RWPE2 (cell line): Measurements from ENCODE around the gene PPFIA4.

Source experiments
- ATAC-seq: fragments of 200-7000 bp; cut with Tn5 transposase; 3 replicates; pipeline ENCODE4 v1.9.1; 2021; ENCODE audit warnings: low read depth
- DNase-seq: peaks from one replicate; pipeline ENCODE4 v3.0.0-alpha.2; 2020; ENCODE audit warnings: low spot score
- H3K27ac ChIP-seq: fragments of 450-650 bp; 2 replicates; pipeline ENCODE4 v1.5.1; 2017; ENCODE audit warnings: mild to moderate bottlenecking; ENCODE audit not compliant: poor library complexity, severe bottlenecking
- H3K27me3 ChIP-seq: fragments of 250-450 bp; sonication (Bioruptor Pico); 2 replicates; pipeline ENCODE4 v1.5.1; 2021; ENCODE audit warnings: mild to moderate bottlenecking, moderate library complexity; ENCODE audit not compliant: insufficient read depth, poor library complexity, severe bottlenecking
- H3K36me3 ChIP-seq: fragments of 250-450 bp; sonication (Bioruptor Pico); 2 replicates; pipeline ENCODE4 v1.5.1; 2020; ENCODE audit warnings: low read depth, mild to moderate bottlenecking, moderate library complexity
- H3K4me1 ChIP-seq: fragments of 250-450 bp; sonication (Bioruptor Pico); 2 replicates; pipeline ENCODE4 v1.5.1; 2021; ENCODE audit warnings: mild to moderate bottlenecking, moderate library complexity; ENCODE audit not compliant: insufficient read depth, poor library complexity, severe bottlenecking
- H3K4me3 ChIP-seq: fragments of 250-450 bp; sonication (Bioruptor Pico); 2 replicates; pipeline ENCODE4 v1.5.1; 2021; ENCODE audit warnings: mild to moderate bottlenecking, moderate library complexity; ENCODE audit not compliant: severe bottlenecking
- H3K9me3 ChIP-seq: fragments of 250-450 bp; sonication (Bioruptor Pico); 2 replicates; pipeline ENCODE4 v1.5.1; 2021; ENCODE audit warnings: mild to moderate bottlenecking, moderate library complexity; ENCODE audit not compliant: severe bottlenecking
- TF ChIP-seq, protein P1 (sequence below): fragments of 450-650 bp; IDR thresholded peaks from one replicate; pipeline ENCODE4 v1.5.1; 2017; ENCODE audit warnings: mild to moderate bottlenecking, moderate library complexity; ENCODE audit not compliant: poor library complexity, severe bottlenecking

PPFIA4 gene

DNA sequence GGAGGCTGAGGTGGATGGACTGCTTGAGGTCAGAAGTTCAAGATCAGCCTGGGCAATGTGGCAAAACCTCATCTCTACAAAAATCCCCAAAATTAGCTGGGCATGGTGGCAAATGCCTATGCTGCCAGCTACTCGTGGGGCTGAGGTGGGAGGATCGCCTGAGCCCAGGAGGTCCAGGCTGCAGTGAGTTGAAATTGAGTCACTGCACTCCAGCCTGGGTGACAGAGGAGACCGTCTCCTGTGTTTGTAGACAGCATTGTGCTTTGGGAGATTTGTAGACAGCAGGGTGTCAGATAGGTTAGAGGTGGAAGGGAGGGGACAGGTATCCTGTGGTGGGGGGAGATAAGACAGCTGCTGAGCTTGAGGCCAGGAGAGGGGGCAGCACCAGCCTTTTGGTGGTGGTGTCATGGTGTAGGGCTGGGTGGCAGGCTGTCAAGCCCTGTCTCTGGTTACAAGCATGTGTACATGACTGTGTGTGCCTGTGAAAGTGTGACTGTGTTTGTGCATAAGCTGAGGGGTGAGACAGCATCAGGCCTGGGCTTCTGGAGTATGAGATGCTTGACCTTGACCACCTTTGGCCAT is 15.2 kb downstream of the PPFIA4 start:
- no peak for DNase-seq
- no peak for ATAC-seq
- H3K4me3 ChIP-seq, result no peak overlapping the region
- H3K9me3 ChIP-seq, result no peaks in the 10 kb centered on the region
- peaks cover 8% of the 10 kb centered on the region for H3K4me1 ChIP-seq
- no peak overlapping the region for H3K27ac ChIP-seq
- H3K36me3 ChIP-seq, result no peaks in the 10 kb centered on the region
- H3K27me3 ChIP-seq, result no peaks in the 10 kb centered on the region
- TF ChIP-seq, protein P1, sequence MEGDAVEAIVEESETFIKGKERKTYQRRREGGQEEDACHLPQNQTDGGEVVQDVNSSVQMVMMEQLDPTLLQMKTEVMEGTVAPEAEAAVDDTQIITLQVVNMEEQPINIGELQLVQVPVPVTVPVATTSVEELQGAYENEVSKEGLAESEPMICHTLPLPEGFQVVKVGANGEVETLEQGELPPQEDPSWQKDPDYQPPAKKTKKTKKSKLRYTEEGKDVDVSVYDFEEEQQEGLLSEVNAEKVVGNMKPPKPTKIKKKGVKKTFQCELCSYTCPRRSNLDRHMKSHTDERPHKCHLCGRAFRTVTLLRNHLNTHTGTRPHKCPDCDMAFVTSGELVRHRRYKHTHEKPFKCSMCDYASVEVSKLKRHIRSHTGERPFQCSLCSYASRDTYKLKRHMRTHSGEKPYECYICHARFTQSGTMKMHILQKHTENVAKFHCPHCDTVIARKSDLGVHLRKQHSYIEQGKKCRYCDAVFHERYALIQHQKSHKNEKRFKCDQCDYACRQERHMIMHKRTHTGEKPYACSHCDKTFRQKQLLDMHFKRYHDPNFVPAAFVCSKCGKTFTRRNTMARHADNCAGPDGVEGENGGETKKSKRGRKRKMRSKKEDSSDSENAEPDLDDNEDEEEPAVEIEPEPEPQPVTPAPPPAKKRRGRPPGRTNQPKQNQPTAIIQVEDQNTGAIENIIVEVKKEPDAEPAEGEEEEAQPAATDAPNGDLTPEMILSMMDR, result no peak

DNA sequence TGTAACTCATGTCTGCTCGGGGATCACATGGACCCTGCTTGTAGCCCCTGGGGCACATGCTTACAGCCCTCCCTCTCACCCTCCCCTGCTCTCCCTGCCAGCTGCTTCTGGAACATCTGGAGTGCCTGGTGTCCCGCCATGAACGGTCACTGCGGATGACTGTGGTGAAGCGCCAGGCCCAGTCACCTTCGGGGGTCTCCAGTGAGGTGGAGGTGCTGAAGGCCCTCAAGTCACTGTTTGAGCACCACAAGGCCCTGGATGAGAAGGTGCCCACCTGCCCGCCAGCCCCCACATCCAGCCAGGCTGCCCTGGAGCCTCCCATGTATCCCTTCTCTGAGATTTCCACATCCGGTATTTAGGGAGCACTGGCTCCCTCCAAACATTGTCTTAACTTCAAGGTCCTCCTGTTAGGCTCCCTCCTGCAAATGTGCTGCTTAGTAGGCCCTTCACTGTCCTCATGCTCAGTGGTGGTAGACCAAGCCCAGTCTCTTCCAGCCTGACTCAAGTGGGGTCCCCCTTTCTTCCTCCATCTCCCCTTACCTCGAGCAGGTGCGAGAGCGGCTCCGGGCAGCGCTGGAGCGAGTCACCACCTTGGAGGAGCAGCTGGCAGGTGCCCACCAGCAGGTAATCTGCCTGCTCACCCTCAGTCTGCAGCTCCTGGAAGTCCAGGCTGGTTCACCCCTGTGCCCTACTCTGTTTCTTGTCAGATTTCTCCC is 17.7 kb downstream of the PPFIA4 start:
- H3K4me1 ChIP-seq, result peaks cover 6% of the 10 kb centered on the region
- H3K4me3 ChIP-seq, result no peak overlapping the region
- ATAC-seq (no peak), DNase-seq (no peak)
- 0 out of 2 replicates have a peak, but pooled peaks cover 7% of the 10 kb centered on the region for H3K36me3 ChIP-seq
- no peaks in the 10 kb centered on the region for H3K9me3 ChIP-seq
- no peaks in the 10 kb centered on the region for H3K27me3 ChIP-seq
- TF ChIP-seq, protein P1, result no peak
- H3K27ac ChIP-seq, result no peak overlapping the region

DNA sequence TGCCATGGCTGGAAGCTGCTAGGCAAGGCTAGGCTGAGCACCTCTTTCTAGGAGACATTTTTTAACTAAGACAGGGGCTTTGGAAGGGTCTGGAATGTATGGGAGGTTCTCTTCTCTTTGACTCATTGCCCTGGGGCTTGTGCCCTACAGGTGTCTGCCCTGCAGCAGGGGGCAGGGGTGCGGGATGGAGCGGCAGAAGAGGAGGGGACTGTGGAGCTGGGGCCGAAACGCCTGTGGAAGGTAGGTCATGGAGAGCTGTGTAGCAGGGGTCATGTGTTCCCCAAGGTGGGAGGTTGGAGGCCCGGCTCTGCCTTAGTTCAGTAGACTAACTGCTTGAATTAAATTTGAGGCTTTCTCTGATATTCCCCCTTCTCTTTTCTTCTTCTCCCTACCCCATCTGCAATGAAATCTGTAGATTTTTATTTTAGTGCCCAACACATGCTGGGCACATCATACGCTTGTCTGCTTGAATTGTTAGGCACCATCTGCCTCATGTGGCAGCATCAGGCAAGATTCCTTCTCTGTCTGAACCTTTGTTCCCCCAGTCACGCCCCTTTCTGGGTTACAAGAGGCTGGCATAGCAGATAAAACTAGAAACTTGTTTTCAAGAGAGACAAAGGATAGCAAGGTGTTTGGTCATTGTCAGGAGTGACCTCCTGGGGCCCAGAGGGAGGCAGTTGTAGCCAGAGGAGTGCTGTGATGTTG is 18.4 kb downstream of the PPFIA4 start:
- TF ChIP-seq, protein P1, result no peak
- no peak for DNase-seq
- H3K9me3 ChIP-seq, result no peaks in the 10 kb centered on the region
- no peak for ATAC-seq
- no peak overlapping the region for H3K27ac ChIP-seq
- H3K4me3 ChIP-seq, result no peak overlapping the region
- no peaks in the 10 kb centered on the region for H3K27me3 ChIP-seq
- 0 out of 2 replicates have a peak, but pooled peaks cover 7% of the 10 kb centered on the region for H3K36me3 ChIP-seq
- peaks cover 6% of the 10 kb centered on the region for H3K4me1 ChIP-seq

DNA sequence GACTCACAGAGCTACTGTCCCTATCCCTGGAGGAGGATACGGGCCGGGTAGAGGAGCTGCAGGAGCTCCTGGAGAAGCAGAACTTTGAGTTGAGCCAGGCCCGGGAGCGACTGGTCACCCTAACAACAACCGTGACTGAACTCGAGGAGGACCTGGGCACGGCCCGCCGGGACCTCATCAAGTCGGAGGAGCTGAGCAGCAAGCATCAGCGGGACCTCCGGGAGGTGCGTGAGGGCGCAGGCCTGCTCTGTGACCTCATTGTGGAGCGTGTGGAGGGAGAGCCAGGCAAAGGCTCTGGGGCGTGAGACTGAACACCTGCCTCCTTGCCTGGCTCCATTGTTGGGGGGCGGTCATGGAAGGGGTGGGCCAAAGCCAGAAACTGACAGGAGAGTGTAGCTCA is 19.0 kb downstream of the PPFIA4 start:
- no peak for ATAC-seq
- no peak overlapping the region for H3K27ac ChIP-seq
- no peaks in the 10 kb centered on the region for H3K9me3 ChIP-seq
- TF ChIP-seq, protein P1, result no peak
- H3K27me3 ChIP-seq, result no peaks in the 10 kb centered on the region
- no peak overlapping the region for H3K4me3 ChIP-seq
- H3K4me1 ChIP-seq, result peaks cover 6% of the 10 kb centered on the region
- DNase-seq, result no peak
- 0 out of 2 replicates have a peak, but pooled peaks cover 7% of the 10 kb centered on the region for H3K36me3 ChIP-seq
